Right forelimb (tissue), 1 donor: Measurements from ENCODE around the gene PCED1B.
"Not testable (repeated sequence)": the region's sequence is repeated elsewhere in the genome, so short reads cannot be mapped to it uniquely, and the experiment has no call there.

Source experiments
- DNase-seq: peaks from one replicate; pipeline ENCODE4 v3.0.0-alpha.2; 2018

The PCED1B gene

DNA sequence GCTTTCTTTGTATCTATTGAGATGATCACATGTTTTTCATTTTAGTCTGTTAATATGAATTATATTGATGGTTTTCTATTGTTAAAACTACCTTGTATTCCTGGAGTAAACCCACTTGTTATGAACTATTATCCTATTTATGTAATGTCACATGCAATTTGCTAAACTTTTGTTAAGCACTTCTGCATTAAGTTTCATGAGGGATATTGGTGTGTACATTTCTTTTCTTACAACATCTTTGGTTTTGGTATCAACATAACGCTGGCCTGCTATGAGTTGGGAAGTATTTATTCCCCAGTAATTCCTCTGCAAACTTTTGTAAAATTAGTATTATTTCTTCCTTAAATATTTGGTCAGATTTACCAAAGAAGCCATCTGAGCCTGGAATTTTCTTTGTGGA is 46.8 kb downstream of the PCED1B start:
- DNase-seq, result no peak

- no peak for DNase-seq
Observed at GRCh38 chr12:47131011-47131410, 51.6 kb downstream of the PCED1B start.

- DNase-seq, result no peak
Observed at GRCh38 chr12:47134005-47134404, 54.6 kb downstream of the PCED1B start.

- no peak for DNase-seq
Observed at GRCh38 chr12:47135578-47135977, 56.2 kb downstream of the PCED1B start.

DNA sequence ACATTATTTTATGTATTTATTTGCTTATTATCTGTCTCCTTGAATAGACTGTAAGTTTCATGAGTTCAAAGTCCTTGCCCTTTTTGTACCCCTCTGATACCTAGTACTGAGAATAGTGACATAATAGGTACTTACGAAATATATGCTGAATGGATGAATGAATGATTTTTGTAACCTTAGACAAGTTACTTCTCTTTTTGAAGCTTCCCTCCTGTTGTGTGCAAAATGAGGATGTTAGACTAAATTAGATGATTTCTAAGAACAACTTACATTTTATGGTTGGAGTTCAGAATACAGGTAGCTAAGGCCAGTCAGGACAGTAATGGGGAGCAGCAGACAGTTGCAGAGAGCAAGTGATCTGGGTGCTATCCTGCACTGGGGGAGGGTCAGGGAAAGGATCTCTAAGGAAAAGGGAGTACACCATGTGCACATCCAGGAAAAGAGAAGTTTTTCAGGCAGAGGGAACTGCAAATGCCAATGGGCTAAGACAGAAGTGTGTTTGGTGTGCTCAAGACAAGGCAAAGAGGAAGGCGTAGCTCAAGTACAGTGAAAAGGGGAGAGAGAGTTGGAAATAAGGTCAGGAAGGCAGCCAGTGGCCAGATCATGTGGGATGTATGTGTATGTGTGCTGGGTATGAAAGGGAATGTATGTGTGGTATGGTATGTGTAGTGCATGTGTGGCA is 59.7 kb downstream of the PCED1B start:
- DNase-seq, result no peak

GRCh38 chr12:47141459-47141858 is 62.0 kb downstream of the PCED1B start:
- no peak for DNase-seq

GRCh38 chr12:47144769-47145168 is 65.3 kb downstream of the PCED1B start:
- no peak for DNase-seq

DNA sequence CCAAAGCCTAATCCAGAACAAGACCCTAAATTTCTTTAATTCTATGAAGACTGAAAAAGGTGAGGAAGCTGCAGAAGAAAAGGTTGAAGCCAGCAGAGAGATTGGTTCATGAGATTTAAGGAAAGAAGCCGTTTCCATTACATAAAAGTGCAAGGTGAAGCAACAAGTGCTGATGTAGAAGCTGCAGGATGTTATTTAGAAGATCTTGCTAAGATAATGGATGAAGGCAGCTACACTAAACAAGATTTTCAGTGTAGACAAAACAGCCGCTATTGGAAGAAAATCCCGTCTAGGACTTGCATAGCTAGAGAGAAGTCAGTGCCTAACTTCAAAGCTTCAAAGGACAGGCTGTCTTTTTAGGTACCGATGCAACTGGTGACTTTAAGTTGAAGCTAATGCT is 65.8 kb downstream of the PCED1B start:
- no peak for DNase-seq

DNA sequence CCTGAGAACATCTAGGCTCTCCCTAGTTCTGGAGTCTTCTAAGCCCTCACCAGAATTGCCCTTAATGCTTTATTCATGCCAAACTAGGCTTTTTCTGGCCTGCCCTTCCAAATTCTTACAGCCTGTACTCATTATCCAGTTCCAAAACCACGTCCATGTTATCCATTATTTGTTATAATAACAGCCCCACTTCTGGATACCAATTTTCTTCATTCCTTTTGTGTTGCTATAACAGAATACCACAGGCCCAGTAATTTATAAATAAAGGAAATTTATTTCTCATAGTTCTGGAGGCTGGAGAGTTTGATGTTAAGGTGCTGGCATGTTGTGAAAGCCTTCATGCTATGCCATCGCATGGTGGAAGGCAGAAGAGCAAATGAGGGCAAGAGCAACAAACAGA is 68.3 kb downstream of the PCED1B start:
- DNase-seq, result no peak

- DNase-seq, result no peak
Observed at GRCh38 chr12:47149146-47149545, 69.7 kb downstream of the PCED1B start.

GRCh38 chr12:47152095-47152494 is 72.7 kb downstream of the PCED1B start:
- no peak for DNase-seq

DNA sequence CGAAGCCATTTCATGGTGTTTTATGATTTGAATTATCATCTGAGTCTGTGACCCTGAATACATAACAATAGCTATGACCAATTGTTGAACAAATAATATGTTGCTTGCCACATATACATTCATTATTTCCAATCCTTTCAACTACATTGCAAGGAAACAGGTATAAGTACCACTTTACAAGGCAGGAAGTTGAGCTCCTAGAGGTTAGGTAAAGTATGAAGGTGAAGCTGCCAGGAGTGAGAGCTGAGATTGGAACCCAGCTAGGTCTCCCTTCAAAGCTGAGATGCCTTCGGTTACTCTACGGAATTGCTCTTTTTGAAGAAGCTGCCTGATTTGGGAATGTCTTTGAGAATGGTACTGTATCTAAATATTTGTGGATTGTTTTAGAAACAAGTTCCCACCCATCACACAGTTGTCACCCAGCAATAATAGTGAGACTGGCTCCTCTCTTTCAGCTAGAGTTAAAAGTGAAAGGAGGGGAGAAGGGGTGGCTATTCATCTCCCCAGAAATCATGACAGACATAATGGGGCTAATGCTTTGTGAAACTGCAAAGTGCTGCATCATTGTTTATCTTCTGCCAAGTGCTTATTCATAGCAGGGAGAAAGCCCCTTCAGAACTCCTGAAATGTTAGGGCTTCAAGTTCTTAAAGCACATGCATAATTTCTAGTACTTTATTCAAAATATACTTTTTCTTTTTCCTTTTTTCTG is 76.2 kb downstream of the PCED1B start:
- no peak for DNase-seq

DNA sequence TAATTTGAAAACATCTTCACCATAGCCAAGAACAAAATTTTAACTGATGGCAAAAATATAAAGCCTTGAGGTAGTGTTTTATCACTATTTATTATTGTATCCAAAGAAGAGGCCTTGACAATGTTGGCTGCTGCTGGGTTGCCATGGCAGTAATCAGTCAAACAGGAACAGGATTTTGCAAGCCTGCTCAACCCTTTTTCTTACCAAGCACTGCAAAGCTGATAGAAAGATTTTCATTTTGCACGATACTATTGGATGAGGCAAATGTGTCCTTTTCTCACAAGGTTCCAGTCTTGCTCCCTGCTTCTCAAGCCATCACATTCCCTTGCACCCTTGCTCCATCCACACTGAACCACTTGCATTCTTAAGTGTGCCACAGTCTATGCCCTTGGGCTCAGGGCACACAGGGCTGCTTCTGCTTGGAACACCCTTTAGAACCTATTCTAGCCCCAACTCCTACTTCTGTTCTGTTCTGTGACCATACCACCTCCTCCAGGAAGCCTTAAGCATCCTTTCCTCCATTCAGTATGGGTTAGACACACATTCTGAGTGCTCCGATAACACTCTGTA is 76.8 kb downstream of the PCED1B start:
- no peak for DNase-seq

DNA sequence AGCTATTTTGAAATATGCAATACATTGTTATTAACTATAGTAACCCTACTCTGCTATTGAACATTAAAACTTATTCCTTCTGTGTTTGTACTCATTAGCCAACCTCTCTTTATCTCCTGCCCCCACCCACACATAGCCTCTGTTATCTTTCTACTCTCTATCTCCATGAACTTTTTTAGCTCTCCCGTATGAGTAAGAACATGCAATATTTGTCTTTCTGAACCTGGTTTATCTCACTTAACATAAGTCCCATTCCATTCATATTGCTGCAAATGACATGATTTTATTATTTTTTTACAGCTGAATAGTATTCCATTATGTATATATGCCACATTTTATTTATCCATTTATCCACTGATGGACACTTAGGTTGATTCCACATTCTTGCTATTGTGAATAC is 79.4 kb downstream of the PCED1B start:
- no peak for DNase-seq

DNA sequence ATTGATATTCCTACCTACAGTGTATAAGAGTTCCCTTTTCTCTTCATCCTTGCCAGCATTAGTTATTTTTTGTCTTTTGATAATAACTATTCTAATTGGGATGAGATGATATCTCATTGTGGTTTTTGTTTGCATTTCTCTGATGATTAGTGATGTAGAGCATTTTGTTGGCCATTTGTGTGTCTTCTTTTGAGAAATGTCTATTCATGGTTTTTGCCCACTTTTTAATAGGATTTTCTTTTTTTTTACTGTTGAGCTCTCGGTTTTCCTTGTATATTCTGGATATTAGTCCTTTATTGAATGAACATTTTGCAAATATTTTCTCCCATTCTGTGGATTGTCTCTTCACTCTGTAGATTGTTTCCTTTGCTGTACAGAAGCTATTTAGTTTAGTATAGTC is 79.9 kb downstream of the PCED1B start:
- no peak for DNase-seq

- no peak for DNase-seq
Observed at GRCh38 chr12:47160316-47161244, 81.2 kb downstream of the PCED1B start.

DNA sequence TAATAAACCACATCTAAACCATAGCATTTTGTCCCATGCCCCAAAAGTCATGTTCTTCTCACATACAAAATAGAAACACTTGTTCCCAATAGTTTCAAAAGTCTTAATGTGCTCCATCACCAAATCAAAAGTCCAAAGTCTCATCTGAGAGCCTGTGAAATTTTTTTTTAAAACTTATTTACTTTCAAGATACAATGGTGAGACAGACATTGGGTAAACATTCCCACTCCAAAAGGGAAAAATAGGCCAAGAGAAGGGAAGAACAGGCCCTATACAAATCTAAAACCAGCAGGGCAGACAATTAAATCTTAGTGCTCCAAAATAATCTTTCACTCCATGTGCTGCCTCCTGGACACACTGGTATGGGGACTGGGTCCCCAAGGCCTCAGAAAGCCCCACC is 84.7 kb downstream of the PCED1B start:
- DNase-seq, result no peak

- DNase-seq, result no peak
Observed at GRCh38 chr12:47164724-47165439, 85.5 kb downstream of the PCED1B start.

- no peak for DNase-seq
Observed at GRCh38 chr12:47165934-47166333, 86.5 kb downstream of the PCED1B start.

GRCh38 chr12:47166365-47166764 is 86.9 kb downstream of the PCED1B start:
- no peak for DNase-seq

GRCh38 chr12:47170281-47170680 is 90.9 kb downstream of the PCED1B start:
- DNase-seq, result not testable (repeated sequence)

- no peak for DNase-seq
Observed at GRCh38 chr12:47178014-47178413, 98.6 kb downstream of the PCED1B start.
